ENCODE data around the gene MAGI2. TPM values are rescaled to one million over a fixed set of nuclear protein-coding genes. Genes with fewer than 3 reads are reported as not detected.

MAGI2 gene
- total RNA-seq, 4 donors from 2014 or later = 7.8 to 44.7 (median 21.1) TPM

DNA sequence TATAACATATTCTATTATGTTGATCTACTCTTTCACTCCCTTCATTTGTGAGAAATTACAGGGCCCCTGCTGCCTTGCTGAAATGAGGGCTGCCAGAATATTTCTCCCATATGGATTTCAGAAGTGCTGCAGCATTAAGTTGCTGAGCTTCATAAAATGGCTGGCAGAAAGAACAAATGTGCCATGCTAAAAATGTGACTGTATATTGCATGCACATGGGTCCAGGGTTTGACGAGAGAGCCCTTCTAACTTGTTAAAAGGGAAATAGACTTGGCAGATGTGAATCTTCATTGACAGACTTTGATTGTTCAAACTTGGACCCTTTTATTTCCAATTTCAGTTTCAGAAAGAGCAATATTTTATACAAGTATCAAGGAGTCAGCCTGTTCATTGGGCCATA, 1186.3 kb downstream of the MAGI2 start:
- Histone ChIP-seq H3K4me3 (no peak overlapping the region), H3K27ac (no peak overlapping the region), H3K27me3 (no peaks in the 10 kb centered on the region), H3K36me3 (no peaks in the 10 kb centered on the region), H3K9me3 (peaks cover 0 to 10% (median 0%) of the 10 kb centered on the region in 3 donors), H3K4me1 (no peaks in the 10 kb centered on the region)
- TF ChIP-seq POLR2AphosphoS5 (IDR thresholded peaks at IDR 0.05) (no peak), POLR2A (IDR thresholded peaks at IDR 0.05) (no peak), CTCF (IDR thresholded peaks at IDR 0.05) (no peak), EP300 (IDR thresholded peaks at IDR 0.05) (no peak)
- WGBS, 2 donors (ENCODE audit: low coverage in 1 of 2) = 100% methylated on average over 1 of the region's 1 CpG
- ATAC-seq = no peak

GRCh38 chr7:78265486-78265885, 1188.0 kb downstream of the MAGI2 start:
- H3K4me3 ChIP-seq = no peak overlapping the region
- 86 to 89% methylated on average over 3 to 4 of the region's 4 CpGs for WGBS, 2 donors (ENCODE audit: low coverage in 1 of 2)
- no peaks in the 10 kb centered on the region for H3K4me1 ChIP-seq
- peaks cover 0 to 6% (median 0%) of the 10 kb centered on the region in 3 donors for H3K9me3 ChIP-seq
- no peak for ATAC-seq
- H3K27me3 ChIP-seq = no peaks in the 10 kb centered on the region
- no peak overlapping the region for H3K27ac ChIP-seq
- H3K36me3 ChIP-seq = no peaks in the 10 kb centered on the region
- no peak for TF ChIP-seq POLR2AphosphoS5 (IDR thresholded peaks at IDR 0.05)
- TF ChIP-seq EP300 (IDR thresholded peaks at IDR 0.05) = no peak
- TF ChIP-seq CTCF (IDR thresholded peaks at IDR 0.05) = no peak

- Histone ChIP-seq H3K27ac (no peak overlapping the region), H3K36me3 (no peaks in the 10 kb centered on the region), H3K27me3 (no peaks in the 10 kb centered on the region), H3K9me3 (peaks cover 0 to 2% (median 0%) of the 10 kb centered on the region in 3 donors), H3K4me3 (no peak overlapping the region), H3K4me1 (no peaks in the 10 kb centered on the region)
- 25 to 28% methylated on average over 2 of the region's 2 CpGs for WGBS, 2 donors (ENCODE audit: low coverage in 1 of 2)
- ATAC-seq = no peak
- no peak for TF ChIP-seq POLR2AphosphoS5 (IDR thresholded peaks at IDR 0.05)
Observed at GRCh38 chr7:78265071-78265470, 1188.4 kb downstream of the MAGI2 start.

- H3K9me3 ChIP-seq = no peaks in the 10 kb centered on the region
- ATAC-seq = no peak
- no peak for TF ChIP-seq POLR2AphosphoS5 (IDR thresholded peaks at IDR 0.05)
- no peak for TF ChIP-seq POLR2A (IDR thresholded peaks at IDR 0.05)
- no peak for TF ChIP-seq EP300 (IDR thresholded peaks at IDR 0.05)
- TF ChIP-seq CTCF (IDR thresholded peaks at IDR 0.05) = no peak
- no peaks in the 10 kb centered on the region for H3K4me1 ChIP-seq
- no peak overlapping the region for H3K27ac ChIP-seq
- WGBS, 2 donors (ENCODE audit: low coverage in 1 of 2) = 75 to 91% methylated on average over 1 of the region's 1 CpG
- no peak overlapping the region for H3K4me3 ChIP-seq
- no peaks in the 10 kb centered on the region for H3K27me3 ChIP-seq
- H3K36me3 ChIP-seq = no peaks in the 10 kb centered on the region
Observed at GRCh38 chr7:78264105-78264504, 1189.4 kb downstream of the MAGI2 start.

- no peak for ATAC-seq
- TF ChIP-seq EP300 (IDR thresholded peaks at IDR 0.05) (no peak), POLR2A (IDR thresholded peaks at IDR 0.05) (no peak), CTCF (IDR thresholded peaks at IDR 0.05) (no peak), POLR2AphosphoS5 (IDR thresholded peaks at IDR 0.05) (no peak)
Observed at GRCh38 chr7:78261739-78262138, 1191.7 kb downstream of the MAGI2 start.

More at GRCh38 chr7:78261739-78262138, 1191.7 kb downstream of the MAGI2 start:
- Histone ChIP-seq H3K27me3 (no peaks in the 10 kb centered on the region), H3K4me3 (no peak overlapping the region), H3K9me3 (no peaks in the 10 kb centered on the region), H3K27ac (no peak overlapping the region), H3K4me1 (no peaks in the 10 kb centered on the region), H3K36me3 (no peaks in the 10 kb centered on the region)
- WGBS, 2 donors (ENCODE audit: low coverage in 1 of 2) = 81 to 91% methylated on average over 1 of the region's 1 CpG
